Stomach (tissue), 9 donors: ENCODE results near the gene RTBDN. TPM values are rescaled to one million over a fixed set of nuclear protein-coding genes. Genes with fewer than 3 reads are reported as not detected.

Experiments used
- DNase-seq, 2 donors: peaks; one replicate each; pipeline versions ENCODE4 v3.0.0 to v3.0.0-alpha.2; 2013 to 2019
- H3K27ac ChIP-seq, 5 donors: fragments of 200-600 bp in 4 of 5; sonication (generic) in 4 of 5; one replicate each; pipeline ENCODE4 v1.5.1; 2013 to 2019; ENCODE audit warnings: mild to moderate bottlenecking in 1 of 5, moderate library complexity in 1 of 5
- H3K27me3 ChIP-seq, 3 donors: fragments of 200-600 bp; sonication (generic); one replicate each; pipeline ENCODE4 v1.5.1; 2017 to 2019; ENCODE audit warnings: mixed run types in 1 of 3
- H3K36me3 ChIP-seq, 4 donors: fragments of 200-600 bp; sonication (generic); 1 replicate in 3 of 4; 2 replicates in 1 of 4; pipeline ENCODE4 v1.5.1; 2016 to 2019
- H3K4me1 ChIP-seq, 4 donors: fragments of 200-600 bp; sonication (generic); one replicate each; pipeline ENCODE4 v1.5.1; 2016 to 2019
- H3K4me3 ChIP-seq, 4 donors: fragments of 200-600 bp; sonication (generic) in 3 of 4; one replicate each; pipeline ENCODE4 v1.5.1; 2016 to 2019; ENCODE audit warnings: mild to moderate bottlenecking in 1 of 4
- H3K9me3 ChIP-seq, 4 donors: fragments of 200-600 bp; sonication (generic); one replicate each; pipeline ENCODE4 v1.5.1; 2016 to 2019
- EP300 ChIP-seq: sonication (generic); formaldehyde crosslinking; IDR thresholded peaks from one replicate; pipeline ENCODE4 v1.6.1; 2017; ENCODE audit warnings: antibody characterized with exemption
- POLR2A ChIP-seq, 4 donors: fragments of 450-650 bp; IDR thresholded peaks; one replicate each; pipeline ENCODE4 v1.6.1; 2016; ENCODE audit warnings: antibody characterized with exemption in 4 of 4, control low read depth in 2 of 4, mild to moderate bottlenecking in 1 of 4, moderate library complexity in 1 of 4
- POLR2AphosphoS5 ChIP-seq, 3 donors: sonication (generic); formaldehyde crosslinking; IDR thresholded peaks; one replicate each; pipeline ENCODE4 v1.6.1; 2016; ENCODE audit warnings: antibody characterized with exemption in 3 of 3
- WGBS, 5 donors: extraction: QIAGEN DNeasy Blood & Tissue Kit in 3 of 5; methylation state at CpG; one replicate each; pipeline versions ENCODE4 v1.1.5 to v1.1.7; 2013 to 2018; 5-methylcytosine and 5-hydroxymethylcytosine counted together
- intact Hi-C: fragments of 100-400 bp; cut with DNase I; formaldehyde crosslinking; loops from one replicate; pipeline ENCODE4 v1.15.1; 2023; ENCODE audit warnings: low total_unique reads
- polyA plus RNA-seq, 3 donors: library from polyadenylated mRNA; stranded (reverse); fragments of 200-250 nt; gene quantifications; one replicate each; pipeline ENCODE4 v1.2.3, GENCODE V29; 2013
- total RNA-seq, 5 donors: library from RNA; depleted of rRNA; stranded (reverse); fragments of >200 nt; gene quantifications; one replicate each; pipeline versions ENCODE4 v1.1.0 to v1.2.3, GENCODE V29; 2014 to 2016
- TF ChIP-seq, protein P1 (sequence below), 7 experiments: fragments of 450-650 bp in 4 of 7; fragments of 200-600 bp in 3 of 7; sonication (generic) in 3 of 7; IDR thresholded peaks; one replicate each; pipeline ENCODE4 v1.5.1; 2016 to 2019; ENCODE audit warnings: antibody characterized with exemption in 7 of 7, control low read depth in 2 of 7, mild to moderate bottlenecking in 1 of 7
- donor health status: healthy with polysubstance abuse.
- donor health status: Bipolar disorder and iron deficiency.
- donor health status: healthy.

RTBDN gene
- total and polyA plus RNA-seq, 8 donors: 0.53 TPM; not detected in 7

DNA sequence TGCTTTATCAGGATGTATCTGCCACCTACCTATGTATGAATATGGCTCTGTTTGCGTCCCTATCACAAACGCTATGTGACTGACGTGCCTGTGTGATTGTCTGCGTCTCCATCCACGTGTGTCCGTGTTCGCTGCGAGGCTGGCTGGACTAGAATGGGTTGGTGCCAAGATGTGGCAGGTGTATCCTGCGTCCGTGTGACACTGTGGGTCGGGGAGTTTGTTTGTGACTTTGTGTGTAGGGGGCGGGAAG, 52.3 kb downstream of the RTBDN start:
- no peaks in the 10 kb centered on the region for H3K27me3 ChIP-seq
- peak overlapping the region; percentile 41 to 52 (median 50) for H3K4me3 ChIP-seq
- intact Hi-C loops: no loop called here
- peak overlapping the region; percentile 92 to 100 (median 95) for H3K27ac ChIP-seq
- H3K4me1 ChIP-seq: peaks cover 66 to 91% (median 82%) of the 10 kb centered on the region in 4 donors
- WGBS, 5 donors: 0 to 3% (median 1%) methylated on average over 12 of the region's 12 CpGs
- DNase-seq: no peak
- no peaks in the 10 kb centered on the region for H3K36me3 ChIP-seq
- TF ChIP-seq POLR2AphosphoS5 (IDR thresholded peaks at IDR 0.05) (peak in 1 of 3 donors; percentile 88), POLR2A (IDR thresholded peaks at IDR 0.05) (peak in 1 of 4 donors; percentile 48), EP300 (no peak)
- TF ChIP-seq, protein P1, sequence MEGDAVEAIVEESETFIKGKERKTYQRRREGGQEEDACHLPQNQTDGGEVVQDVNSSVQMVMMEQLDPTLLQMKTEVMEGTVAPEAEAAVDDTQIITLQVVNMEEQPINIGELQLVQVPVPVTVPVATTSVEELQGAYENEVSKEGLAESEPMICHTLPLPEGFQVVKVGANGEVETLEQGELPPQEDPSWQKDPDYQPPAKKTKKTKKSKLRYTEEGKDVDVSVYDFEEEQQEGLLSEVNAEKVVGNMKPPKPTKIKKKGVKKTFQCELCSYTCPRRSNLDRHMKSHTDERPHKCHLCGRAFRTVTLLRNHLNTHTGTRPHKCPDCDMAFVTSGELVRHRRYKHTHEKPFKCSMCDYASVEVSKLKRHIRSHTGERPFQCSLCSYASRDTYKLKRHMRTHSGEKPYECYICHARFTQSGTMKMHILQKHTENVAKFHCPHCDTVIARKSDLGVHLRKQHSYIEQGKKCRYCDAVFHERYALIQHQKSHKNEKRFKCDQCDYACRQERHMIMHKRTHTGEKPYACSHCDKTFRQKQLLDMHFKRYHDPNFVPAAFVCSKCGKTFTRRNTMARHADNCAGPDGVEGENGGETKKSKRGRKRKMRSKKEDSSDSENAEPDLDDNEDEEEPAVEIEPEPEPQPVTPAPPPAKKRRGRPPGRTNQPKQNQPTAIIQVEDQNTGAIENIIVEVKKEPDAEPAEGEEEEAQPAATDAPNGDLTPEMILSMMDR (IDR thresholded peaks at IDR 0.05): no peak
- H3K9me3 ChIP-seq: no peaks in the 10 kb centered on the region

DNA sequence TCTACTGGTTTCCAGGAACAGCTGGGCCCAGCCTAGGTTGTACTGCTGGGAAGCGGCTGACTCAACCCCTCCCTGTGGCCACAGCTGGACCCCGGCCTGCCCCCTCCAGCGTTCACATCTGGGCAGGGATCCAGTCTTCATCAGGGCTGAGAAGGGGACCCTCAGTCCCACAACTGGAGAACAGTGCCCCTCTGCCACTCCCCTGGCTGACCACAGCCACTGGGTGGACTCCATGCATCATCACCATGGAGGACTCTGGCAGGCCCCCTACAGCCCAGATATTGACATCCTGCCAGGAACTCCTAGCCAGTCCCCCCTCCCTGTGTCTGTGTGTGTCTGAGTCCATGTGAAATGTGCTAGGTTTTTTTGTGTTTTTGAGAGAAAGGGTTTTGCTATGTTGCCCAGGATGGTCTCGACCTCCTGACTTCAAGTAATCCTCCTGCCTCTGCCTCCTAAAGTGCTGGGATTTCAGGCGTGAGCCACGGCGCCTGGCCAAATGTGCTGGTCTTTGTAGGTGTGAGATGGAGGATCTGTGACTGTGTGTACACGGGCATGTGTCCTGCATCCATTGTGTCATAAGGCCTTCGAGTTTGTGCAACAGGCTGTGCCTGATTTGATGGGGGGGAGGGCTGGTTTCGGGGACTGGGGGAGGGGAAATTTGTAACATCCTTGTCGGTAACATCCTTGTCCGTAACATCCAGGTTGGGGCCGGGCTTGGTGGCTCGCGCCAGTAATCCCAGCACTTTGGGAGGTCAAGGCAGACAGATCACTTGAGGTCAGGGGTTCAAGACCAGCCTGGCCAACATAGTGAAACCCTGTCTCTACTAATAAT, 55.0 kb downstream of the RTBDN start:
- Histone ChIP-seq H3K27ac (peak overlapping the region; percentile 95 to 100 (median 96)), H3K9me3 (no peaks in the 10 kb centered on the region), H3K4me1 (peaks cover 40 to 85% (median 71%) of the 10 kb centered on the region in 4 donors), H3K36me3 (peaks cover 0 to under 1% (median 0%) of the 10 kb centered on the region in 4 donors), H3K4me3 (peak overlapping the region; percentile 57 to 68 (median 66)), H3K27me3 (no peaks in the 10 kb centered on the region)
- WGBS, 5 donors: 55 to 84% (median 66%) methylated on average over 12 to 15 of the region's 15 CpGs
- peak in 1 of 2 donors; percentile 88 for DNase-seq
- TF ChIP-seq POLR2A (IDR thresholded peaks at IDR 0.05) (no peak), POLR2AphosphoS5 (IDR thresholded peaks at IDR 0.05) (peak; percentile 6 to 47 (median 32))
- intact Hi-C loops: no loop called here

DNA sequence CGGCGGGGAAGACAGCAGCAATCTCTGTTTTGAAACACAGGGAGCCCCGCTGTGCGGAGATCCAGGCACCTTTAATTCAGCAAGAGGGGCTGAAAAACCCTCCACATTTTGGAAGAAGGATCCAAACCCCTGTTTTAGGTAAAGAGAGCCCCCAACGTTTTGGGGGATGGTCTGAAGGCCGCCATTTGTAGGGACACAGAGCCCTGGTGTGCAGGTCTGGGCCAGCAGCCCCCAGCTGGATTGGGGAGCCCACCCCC, 55.5 kb downstream of the RTBDN start:
- intact Hi-C loops: no loop called here
- Histone ChIP-seq H3K9me3 (no peaks in the 10 kb centered on the region), H3K27me3 (no peaks in the 10 kb centered on the region), H3K4me3 (peak overlapping the region; percentile 57 to 68 (median 66)), H3K4me1 (peaks cover 34 to 85% (median 70%) of the 10 kb centered on the region in 4 donors), H3K36me3 (peaks cover 0 to 5% (median 0%) of the 10 kb centered on the region in 4 donors), H3K27ac (peak overlapping the region; percentile 95 to 100 (median 96))
- DNase-seq: no peak
- TF ChIP-seq EP300 (no peak), POLR2AphosphoS5 (IDR thresholded peaks at IDR 0.05) (no peak), POLR2A (IDR thresholded peaks at IDR 0.05) (no peak)
- TF ChIP-seq, protein P1 (IDR thresholded peaks at IDR 0.05): no peak
- 43 to 63% (median 51%) methylated on average over 5 to 6 of the region's 6 CpGs for WGBS, 5 donors

GRCh38 chr19:12778017-12778904, 56.1 kb downstream of the RTBDN start:
- peak; percentile 79 to 92 for DNase-seq
- intact Hi-C loops: no loop called here
- H3K27ac ChIP-seq: peak overlapping the region; percentile 95 to 100 (median 96)
- WGBS, 5 donors: 1 to 2% (median 2%) methylated on average over 28 to 44 of the region's 44 CpGs
- H3K27me3 ChIP-seq: no peaks in the 10 kb centered on the region
- H3K36me3 ChIP-seq: peaks cover 0 to 5% (median 0%) of the 10 kb centered on the region in 4 donors
- H3K9me3 ChIP-seq: no peaks in the 10 kb centered on the region
- TF ChIP-seq POLR2A (IDR thresholded peaks at IDR 0.05): peak in 1 of 4 donors; percentile 25
- no peak for TF ChIP-seq EP300
- TF ChIP-seq POLR2AphosphoS5 (IDR thresholded peaks at IDR 0.05): peak; percentile 45 to 81 (median 57)
- peaks cover 29 to 83% (median 65%) of the 10 kb centered on the region in 4 donors for H3K4me1 ChIP-seq
- peak overlapping the region; percentile 57 to 68 (median 66) for H3K4me3 ChIP-seq
